ENCODE results near the gene KRAS.
A peak's percentile ranks its signal among the peaks of the same experiment; 100 is the strongest.
"Not testable (repeated sequence)": the region's sequence is repeated elsewhere in the genome, so short reads cannot be mapped to it uniquely, and the experiment has no call there.

The KRAS gene

DNA sequence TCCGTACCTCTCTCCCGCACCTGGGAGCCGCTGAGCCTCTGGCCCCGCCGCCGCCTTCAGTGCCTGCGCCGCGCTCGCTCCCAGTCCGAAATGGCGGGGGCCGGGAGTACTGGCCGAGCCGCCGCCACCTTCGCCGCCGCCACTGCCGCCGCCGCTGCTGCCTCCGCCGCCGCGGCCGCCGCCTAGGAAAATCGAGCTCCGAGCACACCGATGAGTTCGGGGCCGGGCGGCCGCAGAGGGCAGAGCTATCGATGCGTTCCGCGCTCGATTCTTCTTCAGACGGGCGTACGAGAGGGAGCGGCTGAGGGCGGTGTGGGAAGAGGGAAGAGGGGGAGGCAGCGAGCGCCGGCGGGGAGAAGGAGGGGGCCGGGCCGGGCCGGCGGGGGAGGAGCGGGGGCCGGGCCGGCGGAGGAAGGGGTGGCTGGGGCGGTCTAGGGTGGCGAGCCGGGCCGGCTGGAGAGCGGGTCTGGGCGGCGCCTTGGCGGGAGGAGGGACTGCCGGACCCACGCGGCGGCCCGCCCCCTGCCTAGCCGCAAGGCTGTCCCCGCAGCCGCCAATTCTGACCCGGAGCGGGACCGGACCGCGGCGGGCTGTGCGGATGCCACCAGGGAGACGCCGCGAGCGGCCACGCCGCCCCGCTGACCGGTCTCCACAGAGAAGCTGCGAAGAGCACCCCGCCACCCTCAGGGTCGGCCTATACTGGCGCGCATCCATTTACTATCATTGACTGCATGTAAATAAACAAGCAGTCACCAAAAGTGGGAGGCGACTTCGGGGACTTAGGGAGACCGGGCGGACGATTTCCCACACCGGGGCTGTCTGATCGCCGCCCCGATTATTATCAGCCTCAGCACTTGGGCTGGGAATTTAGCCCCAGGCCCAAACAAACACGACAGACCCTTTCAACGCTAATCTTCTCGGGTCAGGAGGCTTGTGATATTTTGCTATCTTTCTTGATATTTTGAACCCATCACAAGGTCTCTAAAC, at the start of gene KRAS:
Gene KRAS (minus strand): TSS at position 186 of the 987 bp plus-strand sequence.
- TF ChIP-seq, protein P1, sequence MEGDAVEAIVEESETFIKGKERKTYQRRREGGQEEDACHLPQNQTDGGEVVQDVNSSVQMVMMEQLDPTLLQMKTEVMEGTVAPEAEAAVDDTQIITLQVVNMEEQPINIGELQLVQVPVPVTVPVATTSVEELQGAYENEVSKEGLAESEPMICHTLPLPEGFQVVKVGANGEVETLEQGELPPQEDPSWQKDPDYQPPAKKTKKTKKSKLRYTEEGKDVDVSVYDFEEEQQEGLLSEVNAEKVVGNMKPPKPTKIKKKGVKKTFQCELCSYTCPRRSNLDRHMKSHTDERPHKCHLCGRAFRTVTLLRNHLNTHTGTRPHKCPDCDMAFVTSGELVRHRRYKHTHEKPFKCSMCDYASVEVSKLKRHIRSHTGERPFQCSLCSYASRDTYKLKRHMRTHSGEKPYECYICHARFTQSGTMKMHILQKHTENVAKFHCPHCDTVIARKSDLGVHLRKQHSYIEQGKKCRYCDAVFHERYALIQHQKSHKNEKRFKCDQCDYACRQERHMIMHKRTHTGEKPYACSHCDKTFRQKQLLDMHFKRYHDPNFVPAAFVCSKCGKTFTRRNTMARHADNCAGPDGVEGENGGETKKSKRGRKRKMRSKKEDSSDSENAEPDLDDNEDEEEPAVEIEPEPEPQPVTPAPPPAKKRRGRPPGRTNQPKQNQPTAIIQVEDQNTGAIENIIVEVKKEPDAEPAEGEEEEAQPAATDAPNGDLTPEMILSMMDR (IDR thresholded peaks at IDR 0.05; ENCODE audit: control insufficient read depth, extremely low read depth, insufficient read depth) = no peak
- H3K4me3 ChIP-seq (ENCODE audit: low read depth, low read length) = peak within 1 kb of the TSS; percentile 76

DNA sequence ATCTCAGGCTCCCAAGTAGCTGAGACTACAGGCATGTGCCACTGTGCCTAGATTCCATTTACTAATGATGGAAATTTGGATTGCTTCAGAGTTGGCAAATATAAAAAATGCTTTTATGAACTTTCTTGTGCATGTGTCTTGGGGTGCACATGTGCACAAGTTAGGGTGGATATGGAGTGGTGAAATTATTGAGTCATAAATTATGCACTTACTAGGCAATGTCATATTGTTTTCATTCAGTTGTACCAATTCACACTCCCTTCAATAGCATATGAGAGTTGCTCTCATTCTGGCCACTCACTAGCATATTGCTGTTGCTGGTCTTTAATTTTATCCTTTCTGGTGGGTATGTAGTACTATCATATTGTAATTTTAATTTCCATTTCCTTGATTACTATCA, 45.7 kb upstream of the KRAS start:
- TF ChIP-seq, protein P1 (IDR thresholded peaks at IDR 0.05; ENCODE audit: control insufficient read depth, extremely low read depth, insufficient read depth) = no peak
- no peak for DNase-seq (ENCODE audit: low read depth)
- H3K4me3 ChIP-seq (ENCODE audit: low read depth, low read length) = no peak overlapping the region

More for the DNA sequence above, at the start of gene KRAS:
- peak; percentile 92 for DNase-seq (ENCODE audit: low read depth)

DNA sequence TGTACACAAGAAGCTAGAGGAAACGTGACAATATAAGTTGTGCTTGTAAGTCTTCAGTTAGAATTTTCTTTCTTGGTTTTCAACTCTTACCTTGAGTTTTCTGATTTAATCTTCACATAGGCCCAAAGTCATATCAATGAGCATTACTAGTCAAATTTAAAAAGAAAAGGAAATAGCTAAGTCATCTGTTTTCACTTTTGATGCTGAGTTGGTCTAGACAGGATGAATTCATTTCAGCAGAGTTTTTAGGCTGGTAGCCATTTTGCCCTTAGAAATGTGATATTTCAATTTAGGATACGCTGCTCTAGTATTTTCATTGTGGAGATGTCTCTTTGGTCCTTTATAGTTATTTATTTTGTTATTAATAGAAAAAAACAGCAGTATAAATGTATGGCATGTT, 44.6 kb upstream of the KRAS start:
- no peak overlapping the region for H3K4me3 ChIP-seq (ENCODE audit: low read depth, low read length)
- DNase-seq (ENCODE audit: low read depth) = no peak
- TF ChIP-seq, protein P1 (IDR thresholded peaks at IDR 0.05; ENCODE audit: control insufficient read depth, extremely low read depth, insufficient read depth) = no peak

DNA sequence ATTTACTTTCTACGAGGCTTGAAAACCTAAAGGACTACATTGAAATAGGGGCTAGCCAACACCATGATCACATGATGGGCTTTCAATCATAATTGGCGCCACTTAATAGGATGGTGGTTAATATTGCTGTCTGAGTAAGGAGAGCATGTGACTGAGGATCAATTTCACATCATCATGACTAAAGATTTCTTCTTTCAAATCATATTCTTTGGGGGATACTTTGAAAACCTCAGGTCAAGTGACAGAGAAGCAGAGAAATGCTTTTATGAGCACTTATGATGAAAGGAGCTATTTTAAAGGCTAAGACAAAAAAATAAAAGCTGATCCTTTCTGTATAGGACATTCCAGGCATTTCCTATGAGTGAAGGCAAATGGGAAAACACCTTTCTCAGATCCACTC, 42.9 kb upstream of the KRAS start:
- no peak overlapping the region for H3K4me3 ChIP-seq (ENCODE audit: low read depth, low read length)
- DNase-seq (ENCODE audit: low read depth) = no peak
- TF ChIP-seq, protein P1 (IDR thresholded peaks at IDR 0.05; ENCODE audit: control insufficient read depth, extremely low read depth, insufficient read depth) = no peak

DNA sequence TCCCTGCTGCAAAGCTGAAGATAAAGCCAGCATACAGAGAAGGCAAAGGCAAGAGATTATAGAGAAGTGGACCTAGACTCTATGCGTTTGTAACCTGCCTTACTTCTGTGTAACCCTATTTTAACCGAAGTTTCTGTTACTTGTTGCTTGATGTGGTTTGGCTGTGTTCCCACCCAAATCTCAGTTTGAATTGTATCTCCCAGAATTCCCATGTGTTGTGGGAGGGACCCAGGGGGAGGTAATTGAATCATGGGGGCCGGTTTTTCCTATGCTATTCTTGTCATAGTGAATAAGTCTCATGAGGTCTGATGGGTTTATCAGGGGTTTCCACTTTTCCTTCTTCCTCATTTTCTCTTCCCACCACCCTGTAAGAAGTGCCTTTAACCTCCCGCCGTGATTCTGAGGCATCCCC, 42.1 kb upstream of the KRAS start:
- DNase-seq (ENCODE audit: low read depth); H3K4me3 ChIP-seq (ENCODE audit: low read depth, low read length): not testable (repeated sequence)

DNA sequence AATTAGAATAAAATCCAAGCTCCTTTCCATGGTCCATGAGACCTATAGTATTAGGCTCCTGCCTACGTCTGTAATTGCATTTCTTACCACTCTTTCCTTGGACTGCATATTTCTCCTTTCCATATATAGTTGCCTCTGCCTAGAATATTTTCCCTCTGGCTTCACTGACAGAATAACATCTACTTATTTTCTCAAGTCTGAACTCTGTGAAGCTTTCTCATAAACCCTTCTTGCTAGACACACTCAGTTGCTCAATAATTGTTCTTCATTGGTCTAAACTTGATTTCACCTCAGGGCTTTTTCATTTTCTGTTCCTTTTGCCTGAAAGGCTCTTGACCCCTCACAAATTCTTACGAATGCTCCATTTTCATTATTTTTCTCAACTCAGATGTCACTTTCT, 36.9 kb upstream of the KRAS start:
- no peak overlapping the region for H3K4me3 ChIP-seq (ENCODE audit: low read depth, low read length)
- DNase-seq (ENCODE audit: low read depth) = no peak
- TF ChIP-seq, protein P1 (IDR thresholded peaks at IDR 0.05; ENCODE audit: control insufficient read depth, extremely low read depth, insufficient read depth) = no peak

DNA sequence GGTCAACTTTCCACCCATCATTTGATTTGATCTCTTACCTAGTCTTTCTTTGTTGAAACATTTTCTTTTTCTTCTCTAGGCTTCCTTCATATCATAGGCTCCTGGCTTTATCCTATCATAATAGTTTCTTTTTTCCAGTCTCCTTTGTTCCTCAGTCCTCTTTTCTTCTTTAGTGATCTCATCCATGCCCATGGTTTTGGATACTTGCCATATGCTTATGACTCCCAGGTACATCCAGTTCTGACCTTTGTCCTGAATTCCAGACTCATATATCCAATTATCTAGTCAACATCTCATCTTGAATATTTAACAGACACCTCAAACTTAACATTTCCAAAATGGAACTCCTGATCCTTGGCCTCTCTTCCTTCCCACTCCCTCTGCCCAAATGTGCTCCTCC, 36.1 kb upstream of the KRAS start:
- DNase-seq (ENCODE audit: low read depth) = peak; percentile 48
- no peak overlapping the region for H3K4me3 ChIP-seq (ENCODE audit: low read depth, low read length)
- TF ChIP-seq, protein P1 (IDR thresholded peaks at IDR 0.05; ENCODE audit: control insufficient read depth, extremely low read depth, insufficient read depth) = no peak

Measured in LNCaP clone FGC (cell line).